Measurements from ENCODE around the gene GNG7. TPM values are rescaled to one million over a fixed set of nuclear protein-coding genes. Genes with fewer than 3 reads are reported as not detected.

GNG7 gene
- total RNA-seq, 1 donor from 2014 or later: 8.5 TPM

GRCh38 chr19:2703691-2704216, 1.3 kb upstream of the GNG7 start:
- no peak for DNase-seq (ENCODE audit: low spot score in 2 of 2, unreplicated experiment in 2 of 2)
- TF ChIP-seq, protein P1, sequence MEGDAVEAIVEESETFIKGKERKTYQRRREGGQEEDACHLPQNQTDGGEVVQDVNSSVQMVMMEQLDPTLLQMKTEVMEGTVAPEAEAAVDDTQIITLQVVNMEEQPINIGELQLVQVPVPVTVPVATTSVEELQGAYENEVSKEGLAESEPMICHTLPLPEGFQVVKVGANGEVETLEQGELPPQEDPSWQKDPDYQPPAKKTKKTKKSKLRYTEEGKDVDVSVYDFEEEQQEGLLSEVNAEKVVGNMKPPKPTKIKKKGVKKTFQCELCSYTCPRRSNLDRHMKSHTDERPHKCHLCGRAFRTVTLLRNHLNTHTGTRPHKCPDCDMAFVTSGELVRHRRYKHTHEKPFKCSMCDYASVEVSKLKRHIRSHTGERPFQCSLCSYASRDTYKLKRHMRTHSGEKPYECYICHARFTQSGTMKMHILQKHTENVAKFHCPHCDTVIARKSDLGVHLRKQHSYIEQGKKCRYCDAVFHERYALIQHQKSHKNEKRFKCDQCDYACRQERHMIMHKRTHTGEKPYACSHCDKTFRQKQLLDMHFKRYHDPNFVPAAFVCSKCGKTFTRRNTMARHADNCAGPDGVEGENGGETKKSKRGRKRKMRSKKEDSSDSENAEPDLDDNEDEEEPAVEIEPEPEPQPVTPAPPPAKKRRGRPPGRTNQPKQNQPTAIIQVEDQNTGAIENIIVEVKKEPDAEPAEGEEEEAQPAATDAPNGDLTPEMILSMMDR (IDR thresholded peaks at IDR 0.05; ENCODE audit: unreplicated experiment): no peak
- peaks cover 10% of the 10 kb centered on the region for H3K4me1 Mint-ChIP-seq
- peaks cover 43% of the 10 kb centered on the region for H3K27me3 Mint-ChIP-seq (ENCODE audit: low read depth)
- no peak overlapping the region for H3K27ac Mint-ChIP-seq
- no peak overlapping the region for H3K4me3 Mint-ChIP-seq
- no peaks in the 10 kb centered on the region for H3K36me3 Mint-ChIP-seq
- H3K9me3 Mint-ChIP-seq: no peaks in the 10 kb centered on the region

GRCh38 chr19:2703077-2703437, 563 bp upstream of the GNG7 start:
- Mint-ChIP-seq H3K4me3 (peak overlapping the region; percentile 65), H3K9me3 (no peaks in the 10 kb centered on the region), H3K27me3 (ENCODE audit: low read depth) (peaks cover 47% of the 10 kb centered on the region), H3K36me3 (no peaks in the 10 kb centered on the region), H3K4me1 (peaks cover 10% of the 10 kb centered on the region), H3K27ac (peak overlapping the region; percentile 78)
- TF ChIP-seq, protein P1 (IDR thresholded peaks at IDR 0.05; ENCODE audit: unreplicated experiment): no peak
- no peak for DNase-seq (ENCODE audit: low spot score in 2 of 2, unreplicated experiment in 2 of 2)

DNA sequence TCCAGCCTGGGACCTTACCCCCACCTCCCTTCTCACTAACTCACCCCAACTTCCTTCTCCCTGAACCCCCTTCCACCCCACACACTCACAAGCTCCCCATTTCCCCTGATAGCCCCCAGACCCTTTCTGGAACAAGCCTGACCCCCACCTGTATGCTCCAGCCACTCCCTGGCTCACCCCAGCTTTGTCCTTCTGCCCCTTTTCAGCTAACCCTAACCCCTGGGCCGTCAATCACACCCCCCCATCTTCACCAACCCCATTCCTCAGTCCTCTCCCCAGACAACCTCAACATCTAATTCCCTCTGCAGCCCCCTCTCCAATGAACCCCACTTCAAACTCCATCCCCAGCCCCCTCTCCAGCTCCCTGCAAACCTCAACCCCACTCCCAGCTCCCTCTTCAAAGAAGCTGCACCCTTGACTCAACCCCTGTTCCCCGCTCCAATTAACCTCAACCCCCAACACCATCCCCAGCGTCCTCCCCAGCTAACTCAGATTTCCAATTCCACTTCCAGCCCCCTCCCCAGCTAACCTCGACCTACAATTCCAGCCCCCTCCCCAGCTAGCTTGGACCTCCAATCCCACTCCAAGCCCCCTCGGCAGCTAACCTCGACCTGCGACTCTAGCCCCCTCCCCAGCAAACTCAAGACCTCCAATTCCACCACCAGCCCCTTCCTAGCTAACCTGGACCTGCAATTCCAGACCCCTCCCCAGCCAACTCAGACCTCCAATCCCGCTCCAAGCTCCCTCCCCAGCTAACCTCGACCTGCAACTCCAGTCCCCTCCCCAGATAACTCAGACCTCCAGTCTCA, 929 bp downstream of the GNG7 start:
- H3K9me3 Mint-ChIP-seq: no peaks in the 10 kb centered on the region
- TF ChIP-seq, protein P1 (IDR thresholded peaks at IDR 0.05; ENCODE audit: unreplicated experiment): no peak
- H3K27ac Mint-ChIP-seq: no peak overlapping the region
- H3K4me1 Mint-ChIP-seq: peaks cover 10% of the 10 kb centered on the region
- peak overlapping the region; percentile 72 for H3K4me3 Mint-ChIP-seq
- H3K27me3 Mint-ChIP-seq (ENCODE audit: low read depth): peaks cover 45% of the 10 kb centered on the region
- H3K36me3 Mint-ChIP-seq: no peaks in the 10 kb centered on the region
- DNase-seq (ENCODE audit: low spot score in 2 of 2, unreplicated experiment in 2 of 2): no peak

- peaks cover 44% of the 10 kb centered on the region for H3K27me3 Mint-ChIP-seq (ENCODE audit: low read depth)
- no peak for DNase-seq (ENCODE audit: low spot score in 2 of 2, unreplicated experiment in 2 of 2)
- TF ChIP-seq, protein P1 (IDR thresholded peaks at IDR 0.05; ENCODE audit: unreplicated experiment): no peak
- H3K36me3 Mint-ChIP-seq: no peaks in the 10 kb centered on the region
- H3K4me3 Mint-ChIP-seq: peak overlapping the region; percentile 72
- no peaks in the 10 kb centered on the region for H3K9me3 Mint-ChIP-seq
- H3K4me1 Mint-ChIP-seq: peaks cover 10% of the 10 kb centered on the region
- H3K27ac Mint-ChIP-seq: no peak overlapping the region
These were observed 1.7 kb downstream of the GNG7 start for GRCh38 chr19:2700660-2701360.

GRCh38 chr19:2699413-2700140, 2.9 kb downstream of the GNG7 start:
- Mint-ChIP-seq H3K4me1 (peaks cover 10% of the 10 kb centered on the region), H3K27ac (no peak overlapping the region), H3K27me3 (ENCODE audit: low read depth) (peaks cover 42% of the 10 kb centered on the region), H3K36me3 (no peaks in the 10 kb centered on the region), H3K9me3 (no peaks in the 10 kb centered on the region), H3K4me3 (no peak overlapping the region)
- TF ChIP-seq, protein P1 (IDR thresholded peaks at IDR 0.05; ENCODE audit: unreplicated experiment): no peak
- DNase-seq (ENCODE audit: low spot score in 2 of 2, unreplicated experiment in 2 of 2): no peak
